Vagina (tissue), 2 donors: ENCODE results near the gene PHF21B.

Source experiments
- CTCF ChIP-seq, 3 experiments: fragments of 450-650 bp in 2 of 3; fragments of 200-600 bp in 1 of 3; sonication (generic) in 1 of 3; IDR thresholded peaks; one replicate each; pipeline ENCODE4 v1.5.1; 2017 to 2019; ENCODE audit warnings: antibody characterized with exemption in 3 of 3, mild to moderate bottlenecking in 2 of 3, moderate library complexity in 2 of 3
- POLR2AphosphoS5 ChIP-seq, 2 donors: sonication (generic); formaldehyde crosslinking; IDR thresholded peaks; one replicate each; pipeline ENCODE4 v1.9.0; 2017; ENCODE audit warnings: antibody characterized with exemption in 2 of 2, mild to moderate bottlenecking in 2 of 2, low read depth in 1 of 2; ENCODE audit not compliant: insufficient read depth in 1 of 2

DNA sequence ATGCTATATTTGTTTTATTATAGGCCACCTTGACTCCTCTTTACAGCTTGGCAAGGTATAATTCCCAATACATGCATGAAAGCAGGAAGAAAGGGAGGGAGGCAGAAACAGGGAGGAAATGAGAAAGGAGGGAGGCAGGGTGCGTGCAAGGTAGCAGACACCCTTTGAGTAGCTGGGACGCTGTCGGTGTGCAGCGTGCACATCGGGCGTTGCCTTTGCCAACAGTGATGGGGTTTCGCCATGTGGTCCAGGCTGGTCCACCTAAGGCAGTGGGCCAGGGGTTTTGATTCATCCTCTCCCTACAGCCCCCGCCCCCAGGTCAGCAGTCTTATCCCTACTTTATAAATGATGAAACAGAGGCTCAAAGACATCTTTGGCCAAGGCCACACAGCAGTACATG, 25.0 kb upstream of the PHF21B start:
- TF ChIP-seq CTCF (IDR thresholded peaks at IDR 0.05) (no peak), POLR2AphosphoS5 (IDR thresholded peaks at IDR 0.05; ENCODE audit: insufficient read depth in 1 of 2, low read depth in 1 of 2) (no peak)
